Rectal smooth muscle tissue (tissue), 1 donor: Measurements from ENCODE around the gene SORT1.

ENCODE experiments used
- H3K27ac ChIP-seq: one replicate; pipeline ENCODE4 v1.7.0; 2013; ENCODE audit warnings: low read depth, low read length, inconsistent platforms
- H3K27me3 ChIP-seq: one replicate; pipeline ENCODE4 v1.7.0; 2013; ENCODE audit warnings: low read length; ENCODE audit not compliant: control insufficient read depth, insufficient read depth
- H3K36me3 ChIP-seq: one replicate; pipeline ENCODE4 v1.7.0; 2013; ENCODE audit warnings: low read length; ENCODE audit not compliant: control insufficient read depth, insufficient read depth
- H3K4me1 ChIP-seq: one replicate; pipeline ENCODE4 v1.7.0; 2013; ENCODE audit warnings: low read length; ENCODE audit not compliant: control insufficient read depth, insufficient read depth
- H3K4me3 ChIP-seq: one replicate; pipeline ENCODE4 v1.7.0; 2013; ENCODE audit warnings: low read length
- H3K9ac ChIP-seq: one replicate; pipeline ENCODE4 v1.7.0; 2013; ENCODE audit warnings: low read length

SORT1 gene

GRCh38 chr1:109281680-109282496, 115.8 kb downstream of the SORT1 start:
- Histone ChIP-seq H3K27me3 (no peaks in the 10 kb centered on the region), H3K27ac (no peak overlapping the region), H3K4me1 (peaks cover 6% of the 10 kb centered on the region), H3K36me3 (no peaks in the 10 kb centered on the region), H3K4me3 (peak overlapping the region; percentile 86), H3K9ac (no peak overlapping the region)

- no peaks in the 10 kb centered on the region for H3K27me3 ChIP-seq
- no peaks in the 10 kb centered on the region for H3K36me3 ChIP-seq
- H3K27ac ChIP-seq = no peak overlapping the region
- H3K9ac ChIP-seq = no peak overlapping the region
- H3K4me3 ChIP-seq = no peak overlapping the region
- H3K4me1 ChIP-seq = peaks cover 6% of the 10 kb centered on the region
Observed at GRCh38 chr1:109280862-109281261, 116.9 kb downstream of the SORT1 start.

- peaks cover 6% of the 10 kb centered on the region for H3K4me1 ChIP-seq
- no peak overlapping the region for H3K4me3 ChIP-seq
- no peaks in the 10 kb centered on the region for H3K36me3 ChIP-seq
- H3K27me3 ChIP-seq = no peaks in the 10 kb centered on the region
- no peak overlapping the region for H3K9ac ChIP-seq
- H3K27ac ChIP-seq = no peak overlapping the region
Observed at GRCh38 chr1:109279615-109280278, 118.0 kb downstream of the SORT1 start.

- no peak overlapping the region for H3K9ac ChIP-seq
- no peaks in the 10 kb centered on the region for H3K36me3 ChIP-seq
- no peaks in the 10 kb centered on the region for H3K4me1 ChIP-seq
- no peak overlapping the region for H3K27ac ChIP-seq
- H3K4me3 ChIP-seq = no peak overlapping the region
- no peaks in the 10 kb centered on the region for H3K27me3 ChIP-seq
Observed at GRCh38 chr1:109277434-109278204, 120.1 kb downstream of the SORT1 start.

- H3K36me3 ChIP-seq = no peaks in the 10 kb centered on the region
- H3K27ac ChIP-seq = no peak overlapping the region
- no peak overlapping the region for H3K9ac ChIP-seq
- H3K4me1 ChIP-seq = no peaks in the 10 kb centered on the region
- H3K4me3 ChIP-seq = no peak overlapping the region
- H3K27me3 ChIP-seq = no peaks in the 10 kb centered on the region
Observed at GRCh38 chr1:109275706-109276345, 121.9 kb downstream of the SORT1 start.

- Histone ChIP-seq H3K9ac (no peak overlapping the region), H3K27ac (no peak overlapping the region), H3K36me3 (no peaks in the 10 kb centered on the region), H3K27me3 (no peaks in the 10 kb centered on the region), H3K4me3 (no peak overlapping the region), H3K4me1 (no peaks in the 10 kb centered on the region)
Observed at GRCh38 chr1:109274533-109275476, 122.9 kb downstream of the SORT1 start.

GRCh38 chr1:109273570-109274288, 124.0 kb downstream of the SORT1 start:
- no peak overlapping the region for H3K4me3 ChIP-seq
- H3K9ac ChIP-seq = no peak overlapping the region

GRCh38 chr1:109272831-109273547, 124.7 kb downstream of the SORT1 start:
- Histone ChIP-seq H3K4me3 (no peak overlapping the region), H3K27me3 (no peaks in the 10 kb centered on the region), H3K4me1 (no peaks in the 10 kb centered on the region), H3K36me3 (no peaks in the 10 kb centered on the region), H3K27ac (no peak overlapping the region), H3K9ac (no peak overlapping the region)

More at GRCh38 chr1:109273570-109274288, 124.0 kb downstream of the SORT1 start:
- no peaks in the 10 kb centered on the region for H3K27me3 ChIP-seq
- H3K27ac ChIP-seq = no peak overlapping the region
- no peaks in the 10 kb centered on the region for H3K36me3 ChIP-seq
- H3K4me1 ChIP-seq = no peaks in the 10 kb centered on the region

- Histone ChIP-seq H3K36me3 (no peaks in the 10 kb centered on the region), H3K27me3 (no peaks in the 10 kb centered on the region), H3K9ac (no peak overlapping the region), H3K4me3 (no peak overlapping the region), H3K4me1 (no peaks in the 10 kb centered on the region), H3K27ac (no peak overlapping the region)
Observed at GRCh38 chr1:109272021-109272799, 125.5 kb downstream of the SORT1 start.

GRCh38 chr1:109271458-109271857, 126.3 kb downstream of the SORT1 start:
- Histone ChIP-seq H3K4me1 (no peaks in the 10 kb centered on the region), H3K36me3 (no peaks in the 10 kb centered on the region), H3K27ac (no peak overlapping the region), H3K27me3 (no peaks in the 10 kb centered on the region), H3K9ac (no peak overlapping the region), H3K4me3 (no peak overlapping the region)
